Measurements from ENCODE around the gene SCAI.
"Not testable (repeated sequence)": the region's sequence is repeated elsewhere in the genome, so short reads cannot be mapped to it uniquely, and the experiment has no call there.

SCAI gene

GRCh38 chr9:124932333-124932732 lies 211.0 kb downstream of the SCAI start:
- no peak overlapping the region for H2AK5ac ChIP-seq (ENCODE audit: low read length, severe bottlenecking)
- WGBS: 100% methylated on average over 1 of the region's 1 CpG
- no peak for DNase-seq

GRCh38 chr9:124929464-124929863 lies 213.9 kb downstream of the SCAI start:
- no peak overlapping the region for H2AK5ac ChIP-seq (ENCODE audit: low read length, severe bottlenecking)
- no peak overlapping the region for H3K14ac ChIP-seq (ENCODE audit: low read length in 2 of 2)
- H4K91ac ChIP-seq (ENCODE audit: low read length): no peak overlapping the region
- H3K18ac ChIP-seq (ENCODE audit: low read depth in 1 of 2, low read length in 2 of 2): no peak overlapping the region
- no peak overlapping the region for H2BK12ac ChIP-seq (ENCODE audit: low read length in 2 of 2)
- no peak overlapping the region for H3K23ac ChIP-seq (ENCODE audit: low read length in 2 of 2)
- no peak overlapping the region for H2AFZ ChIP-seq (ENCODE audit: low read depth, low read length)
- no peak overlapping the region for H3K4me3 ChIP-seq (ENCODE audit: insufficient read depth in 1 of 2, low read depth in 1 of 2, low read length in 2 of 2)
- H3K4me1 ChIP-seq (ENCODE audit: control insufficient read depth, insufficient read depth, low read depth, low read length): peaks cover 2% of the 10 kb centered on the region
- no peak overlapping the region for H3K9ac ChIP-seq (ENCODE audit: low read length)
- no peak overlapping the region for H3K4me2 ChIP-seq (ENCODE audit: low read length, poor library complexity, severe bottlenecking)
- no peak overlapping the region for H3K4ac ChIP-seq (ENCODE audit: low read depth in 1 of 2, low read length in 2 of 2)
- H3K36me3 ChIP-seq (ENCODE audit: control insufficient read depth in 1 of 2, insufficient read depth in 2 of 2, low read depth in 1 of 2, low read length in 2 of 2): peaks cover 5 to 83% of the 10 kb centered on the region in 2 experiments
- no peaks in the 10 kb centered on the region for H3K9me3 ChIP-seq (ENCODE audit: control insufficient read depth, low read length)
- WGBS: 100% methylated on average over 2 of the region's 3 CpGs
- H3K27ac ChIP-seq (ENCODE audit: low read length, poor library complexity, severe bottlenecking): no peak overlapping the region
- no peaks in the 10 kb centered on the region for H3K27me3 ChIP-seq (ENCODE audit: control insufficient read depth in 1 of 2, insufficient read depth in 1 of 2, low read length in 2 of 2)
- H2BK120ac ChIP-seq (ENCODE audit: low read depth, low read length): no peak overlapping the region
- no peak overlapping the region for H2BK15ac ChIP-seq (ENCODE audit: low read depth, poor library complexity, severe bottlenecking)
- no peaks in the 10 kb centered on the region for H3K79me1 ChIP-seq (replicated peaks; ENCODE audit: low read length, poor library complexity, severe bottlenecking)
- no peak overlapping the region for H4K8ac ChIP-seq (ENCODE audit: low read length)
- DNase-seq: no peak
- no peak overlapping the region for H2BK5ac ChIP-seq (ENCODE audit: low read depth, low read length, poor library complexity, severe bottlenecking)

More at GRCh38 chr9:124932333-124932732, 211.0 kb downstream of the SCAI start:
- no peak overlapping the region for H2BK15ac ChIP-seq (ENCODE audit: low read depth, poor library complexity, severe bottlenecking)
- H3K36me3 ChIP-seq (ENCODE audit: control insufficient read depth in 1 of 2, insufficient read depth in 2 of 2, low read depth in 1 of 2, low read length in 2 of 2): peaks cover 3 to 90% of the 10 kb centered on the region in 2 experiments
- H2AFZ ChIP-seq (ENCODE audit: low read depth, low read length): no peak overlapping the region
- H3K79me1 ChIP-seq (replicated peaks; ENCODE audit: low read length, poor library complexity, severe bottlenecking): no peaks in the 10 kb centered on the region
- no peak overlapping the region for H3K4ac ChIP-seq (ENCODE audit: low read depth in 1 of 2, low read length in 2 of 2)
- no peaks in the 10 kb centered on the region for H3K27me3 ChIP-seq (ENCODE audit: control insufficient read depth in 1 of 2, insufficient read depth in 1 of 2, low read length in 2 of 2)
- no peak overlapping the region for H4K8ac ChIP-seq (ENCODE audit: low read length)
- peaks cover 5% of the 10 kb centered on the region for H3K4me1 ChIP-seq (ENCODE audit: control insufficient read depth, insufficient read depth, low read depth, low read length)
- H3K4me3 ChIP-seq (ENCODE audit: insufficient read depth in 1 of 2, low read depth in 1 of 2, low read length in 2 of 2): no peak overlapping the region
- H3K27ac ChIP-seq (ENCODE audit: low read length, poor library complexity, severe bottlenecking): no peak overlapping the region
- no peak overlapping the region for H4K91ac ChIP-seq (ENCODE audit: low read length)
- H2BK120ac ChIP-seq (ENCODE audit: low read depth, low read length): no peak overlapping the region
- H3K23ac ChIP-seq (ENCODE audit: low read length in 2 of 2): no peak overlapping the region
- no peaks in the 10 kb centered on the region for H3K9me3 ChIP-seq (ENCODE audit: control insufficient read depth, low read length)
- no peak overlapping the region for H2BK5ac ChIP-seq (ENCODE audit: low read depth, low read length, poor library complexity, severe bottlenecking)
- H3K18ac ChIP-seq (ENCODE audit: low read depth in 1 of 2, low read length in 2 of 2): no peak overlapping the region
- H2BK12ac ChIP-seq (ENCODE audit: low read length in 2 of 2): no peak overlapping the region
- H3K9ac ChIP-seq (ENCODE audit: low read length): no peak overlapping the region
- no peak overlapping the region for H3K14ac ChIP-seq (ENCODE audit: low read length in 2 of 2)
- H3K4me2 ChIP-seq (ENCODE audit: low read length, poor library complexity, severe bottlenecking): no peak overlapping the region

- no peak overlapping the region for H2BK15ac ChIP-seq (ENCODE audit: low read depth, poor library complexity, severe bottlenecking)
- no peak overlapping the region for H2AK5ac ChIP-seq (ENCODE audit: low read length, severe bottlenecking)
- H3K79me1 ChIP-seq (replicated peaks; ENCODE audit: low read length, poor library complexity, severe bottlenecking): no peaks in the 10 kb centered on the region
- no peaks in the 10 kb centered on the region for H3K27me3 ChIP-seq (ENCODE audit: control insufficient read depth in 1 of 2, insufficient read depth in 1 of 2, low read length in 2 of 2)
- H3K4ac ChIP-seq (ENCODE audit: low read depth in 1 of 2, low read length in 2 of 2): no peak overlapping the region
- H4K8ac ChIP-seq (ENCODE audit: low read length): no peak overlapping the region
- H3K4me2 ChIP-seq (ENCODE audit: low read length, poor library complexity, severe bottlenecking): no peak overlapping the region
- H2BK5ac ChIP-seq (ENCODE audit: low read depth, low read length, poor library complexity, severe bottlenecking): no peak overlapping the region
- H2BK120ac ChIP-seq (ENCODE audit: low read depth, low read length): no peak overlapping the region
- no peak overlapping the region for H3K4me3 ChIP-seq (ENCODE audit: insufficient read depth in 1 of 2, low read depth in 1 of 2, low read length in 2 of 2)
- WGBS: 91% methylated on average over 2 of the region's 3 CpGs
- no peaks in the 10 kb centered on the region for H3K4me1 ChIP-seq (ENCODE audit: control insufficient read depth, insufficient read depth, low read depth, low read length)
- no peak overlapping the region for H3K18ac ChIP-seq (ENCODE audit: low read depth in 1 of 2, low read length in 2 of 2)
- H3K23ac ChIP-seq (ENCODE audit: low read length in 2 of 2): no peak overlapping the region
- peaks cover 5 to 81% of the 10 kb centered on the region in 2 experiments for H3K36me3 ChIP-seq (ENCODE audit: control insufficient read depth in 1 of 2, insufficient read depth in 2 of 2, low read depth in 1 of 2, low read length in 2 of 2)
- no peak overlapping the region for H2AFZ ChIP-seq (ENCODE audit: low read depth, low read length)
- H3K9me3 ChIP-seq (ENCODE audit: control insufficient read depth, low read length): no peaks in the 10 kb centered on the region
- H2BK12ac ChIP-seq (ENCODE audit: low read length in 2 of 2): no peak overlapping the region
- no peak overlapping the region for H3K27ac ChIP-seq (ENCODE audit: low read length, poor library complexity, severe bottlenecking)
- H3K9ac ChIP-seq (ENCODE audit: low read length): no peak overlapping the region
- no peak for DNase-seq
- no peak overlapping the region for H4K91ac ChIP-seq (ENCODE audit: low read length)
- H3K14ac ChIP-seq (ENCODE audit: low read length in 2 of 2): no peak overlapping the region
Observed at GRCh38 chr9:124928116-124928515, 215.2 kb downstream of the SCAI start.

GRCh38 chr9:124920394-124920793 lies 222.9 kb downstream of the SCAI start:
- not testable (repeated sequence) for H3K4ac ChIP-seq (ENCODE audit: low read depth in 1 of 2, low read length in 2 of 2); H3K18ac ChIP-seq (ENCODE audit: low read depth in 1 of 2, low read length in 2 of 2); H2AFZ ChIP-seq (ENCODE audit: low read depth, low read length); H3K9ac ChIP-seq (ENCODE audit: low read length); DNase-seq; H3K9me3 ChIP-seq (ENCODE audit: control insufficient read depth, low read length); H3K27me3 ChIP-seq (ENCODE audit: control insufficient read depth in 1 of 2, insufficient read depth in 1 of 2, low read length in 2 of 2); H2BK12ac ChIP-seq (ENCODE audit: low read length in 2 of 2); H2BK5ac ChIP-seq (ENCODE audit: low read depth, low read length, poor library complexity, severe bottlenecking); H3K4me3 ChIP-seq (ENCODE audit: insufficient read depth in 1 of 2, low read depth in 1 of 2, low read length in 2 of 2); H3K27ac ChIP-seq (ENCODE audit: low read length, poor library complexity, severe bottlenecking); H3K79me1 ChIP-seq (replicated peaks; ENCODE audit: low read length, poor library complexity, severe bottlenecking); H2AK5ac ChIP-seq (ENCODE audit: low read length, severe bottlenecking); H3K4me2 ChIP-seq (ENCODE audit: low read length, poor library complexity, severe bottlenecking); H3K23ac ChIP-seq (ENCODE audit: low read length in 2 of 2); H2BK15ac ChIP-seq (ENCODE audit: low read depth, poor library complexity, severe bottlenecking); H4K8ac ChIP-seq (ENCODE audit: low read length); H4K91ac ChIP-seq (ENCODE audit: low read length); H2BK120ac ChIP-seq (ENCODE audit: low read depth, low read length); H3K14ac ChIP-seq (ENCODE audit: low read length in 2 of 2); H3K4me1 ChIP-seq (ENCODE audit: control insufficient read depth, insufficient read depth, low read depth, low read length)
- 98% methylated on average over 5 of the region's 6 CpGs for WGBS
- peaks cover 13 to 60% of the 10 kb centered on the region in 2 experiments for H3K36me3 ChIP-seq (ENCODE audit: control insufficient read depth in 1 of 2, insufficient read depth in 2 of 2, low read depth in 1 of 2, low read length in 2 of 2)
